ENCODE data around the gene CACNA1S. TPM values are rescaled to one million over a fixed set of nuclear protein-coding genes. Genes with fewer than 3 reads are reported as not detected.

Gene CACNA1S
- total RNA-seq, 1 experiment from 2014 or later = not detected

GRCh38 chr1:201141418-201141817, 29.2 kb upstream of the CACNA1S start:
- Histone ChIP-seq H3K27ac (ENCODE audit: low read length) (no peak overlapping the region), H3K36me3 (ENCODE audit: control insufficient read depth, insufficient read depth, low read length) (0 out of 2 replicates have a peak, but pooled peaks cover 3% of the 10 kb centered on the region), H3K9me3 (ENCODE audit: control insufficient read depth, insufficient read depth, low read depth, low read length) (no peaks in the 10 kb centered on the region), H3K4me3 (ENCODE audit: low read depth in 2 of 2, low read length in 2 of 2) (no peak overlapping the region), H3K4me1 (ENCODE audit: control insufficient read depth, insufficient read depth, low read length) (no peaks in the 10 kb centered on the region), H3K27me3 (ENCODE audit: control insufficient read depth, insufficient read depth, low read length) (no peaks in the 10 kb centered on the region)
- DNase-seq (ENCODE audit: low read depth, low spot score) (no peak), ATAC-seq (no peak)
- ChIA-PET CTCF (no interaction called here), POLR2A (no interaction called here)
- intact Hi-C loops (cut with micrococcal nuclease; ENCODE audit: unreplicated experiment) (no loop called here), in situ Hi-C loops (cut with HindIII; ENCODE audit: low pct_unique_long_range_greater_than_20kb, low sequenced_read_pairs) (no loop called here)
- BruUV-seq (replicated peaks) = no TSS peak
- TF ChIP-seq REST (IDR thresholded peaks at IDR 0.05; ENCODE audit: insufficient read depth in 1 of 2, low read depth in 2 of 2, low read length in 1 of 2) (no peak), CTCF (IDR thresholded peaks at IDR 0.05) (no peak), SIN3A (IDR thresholded peaks at IDR 0.05; ENCODE audit: borderline replicate concordance, insufficient read depth, low read depth, low read length) (no peak), TCF7L2 (IDR thresholded peaks at IDR 0.05; ENCODE audit: low read depth, low read length) (no peak), POLR2AphosphoS5 (IDR thresholded peaks at IDR 0.05; ENCODE audit: low read depth, low read length) (no peak)

GRCh38 chr1:201140941-201141260, 28.7 kb upstream of the CACNA1S start:
- POLR2A ChIA-PET = no interaction called here
- no peaks in the 10 kb centered on the region for H3K4me1 ChIP-seq (ENCODE audit: control insufficient read depth, insufficient read depth, low read length)
- no peak for DNase-seq (ENCODE audit: low read depth, low spot score)
- 0 out of 2 replicates have a peak, but pooled peaks cover 3% of the 10 kb centered on the region for H3K36me3 ChIP-seq (ENCODE audit: control insufficient read depth, insufficient read depth, low read length)
- no peak for TF ChIP-seq REST (IDR thresholded peaks at IDR 0.05; ENCODE audit: insufficient read depth in 1 of 2, low read depth in 2 of 2, low read length in 1 of 2)
- no peak for TF ChIP-seq TCF7L2 (IDR thresholded peaks at IDR 0.05; ENCODE audit: low read depth, low read length)
- TF ChIP-seq SIN3A (IDR thresholded peaks at IDR 0.05; ENCODE audit: borderline replicate concordance, insufficient read depth, low read depth, low read length) = no peak
- TF ChIP-seq POLR2AphosphoS5 (IDR thresholded peaks at IDR 0.05; ENCODE audit: low read depth, low read length) = no peak
- TF ChIP-seq CTCF (IDR thresholded peaks at IDR 0.05) = no peak
- CTCF ChIA-PET = no interaction called here
- H3K4me3 ChIP-seq (ENCODE audit: low read depth in 2 of 2, low read length in 2 of 2) = no peak overlapping the region
- no TSS peak for BruUV-seq (replicated peaks)
- in situ Hi-C loops (cut with HindIII; ENCODE audit: low pct_unique_long_range_greater_than_20kb, low sequenced_read_pairs) (no loop called here), intact Hi-C loops (cut with micrococcal nuclease; ENCODE audit: unreplicated experiment) (no loop called here)
- H3K27ac ChIP-seq (ENCODE audit: low read length) = no peak overlapping the region
- ATAC-seq = no peak
- no peaks in the 10 kb centered on the region for H3K27me3 ChIP-seq (ENCODE audit: control insufficient read depth, insufficient read depth, low read length)
- H3K9me3 ChIP-seq (ENCODE audit: control insufficient read depth, insufficient read depth, low read depth, low read length) = no peaks in the 10 kb centered on the region

All from Panc1 (cell line).